ENCODE results near the gene ZNF710.

- TF ChIP-seq CTCF (IDR thresholded peaks at IDR 0.05 in 2 of 3, conservative IDR thresholded peaks at IDR 0.05 in 1 of 3; ENCODE audit: borderline replicate concordance in 1 of 3, insufficient read depth in 1 of 3, low read depth in 2 of 3, low read length in 2 of 3) = no peak
- TF ChIP-seq SP1 (IDR thresholded peaks at IDR 0.05; ENCODE audit: low read depth) = no peak
- TF ChIP-seq ZNF274 (IDR thresholded peaks at IDR 0.05; ENCODE audit: low read depth, low read length) = no peak
- TF ChIP-seq POLR2A (IDR thresholded peaks at IDR 0.05; ENCODE audit: borderline replicate concordance, extremely low read depth, insufficient read depth, insufficient read length) = no peak
- TF ChIP-seq POLR2AphosphoS5 (IDR thresholded peaks at IDR 0.05; ENCODE audit: low read depth, low read length) = no peak
- TF ChIP-seq CEBPB (IDR thresholded peaks at IDR 0.05; ENCODE audit: low read depth) = no peak
- no peak for TF ChIP-seq TCF7L2 (IDR thresholded peaks at IDR 0.05; ENCODE audit: borderline replicate concordance, extremely low read depth, insufficient read depth, insufficient read length)
Observed at GRCh38 chr15:90130291-90130690, 129.2 kb downstream of the ZNF710 start.
